IMR-90 (cell line): Measurements from ENCODE around the gene SPAG16. TPM values are rescaled to one million over a fixed set of nuclear protein-coding genes. Genes with fewer than 3 reads are reported as not detected.

Experiments
- ATAC-seq: fragments of 200-7000 bp; cut with Tn5 transposase; 2 replicates; pipeline ENCODE4 v1.9.1; 2020; ENCODE audit warnings: low read depth, mild to moderate bottlenecking, moderate library complexity
- BruUV-seq: library from RNA; stranded (reverse); fragments of 400-500 nt; replicated peaks from 2 replicates; lab custom pipeline; 2021; lab: Mats Ljungman, UMichigan
- CTCF ChIA-PET: fragments of 300-600 bp; formaldehyde crosslinking; extraction: SDS; loops from one replicate; lab custom pipeline; 2021; ENCODE audit warnings: antibody characterized with exemption; lab: Yijun Ruan, JAX
- POLR2A ChIA-PET: fragments of 300-600 bp; sonication (Branson Sonifier 250); formaldehyde crosslinking; loops from one replicate; lab custom pipeline; 2022; ENCODE audit warnings: antibody characterized with exemption; ENCODE audit not compliant: unreplicated experiment; lab: Charles Lee
- DNase-seq: peaks from one replicate; pipeline ENCODE4 v3.0.0; 2013
- H2AFZ ChIP-seq: replicated peaks from 2 replicates; pipeline ENCODE3; 2013; ENCODE audit warnings: low read length, mild to moderate bottlenecking; ENCODE audit not compliant: poor library complexity
- H2AK5ac ChIP-seq: 2 replicates; pipeline ENCODE4 v1.6.1; 2013; ENCODE audit warnings: low read depth, low read length, inconsistent platforms
- H2AK9ac ChIP-seq: replicated peaks from 2 replicates; pipeline ENCODE3; 2013; ENCODE audit warnings: mild to moderate bottlenecking, low read depth, low read length, moderate library complexity; ENCODE audit not compliant: poor library complexity
- H2BK120ac ChIP-seq: 2 replicates; pipeline ENCODE4 v1.6.1; 2013; ENCODE audit warnings: low read depth, low read length, inconsistent platforms
- H2BK15ac ChIP-seq: 3 replicates; pipeline ENCODE4 v1.6.1; 2013; ENCODE audit warnings: low read depth, low read length, inconsistent platforms
- H2BK20ac ChIP-seq: 2 replicates; pipeline ENCODE4 v1.6.1; 2013; ENCODE audit warnings: low read depth, mild to moderate bottlenecking, inconsistent platforms, low read length, moderate library complexity
- H2BK5ac ChIP-seq: 2 replicates; pipeline ENCODE4 v1.6.1; 2013; ENCODE audit warnings: mild to moderate bottlenecking, low read depth, low read length, inconsistent platforms; ENCODE audit not compliant: poor library complexity, severe bottlenecking
- H3K14ac ChIP-seq: replicated peaks from 2 replicates; pipeline ENCODE4 v1.6.1; 2013; ENCODE audit warnings: low read depth, low read length, inconsistent platforms
- H3K18ac ChIP-seq: 2 replicates; pipeline ENCODE4 v1.6.1; 2013; ENCODE audit warnings: low read depth, low read length, control low read depth
- H3K23ac ChIP-seq: 2 replicates; pipeline ENCODE4 v1.6.1; 2013; ENCODE audit warnings: low read depth, low read length, inconsistent platforms
- H3K27ac ChIP-seq: 2 replicates; pipeline ENCODE4 v1.5.1; 2013; ENCODE audit warnings: mild to moderate bottlenecking, control low read depth, low read length; ENCODE audit not compliant: insufficient read depth
- H3K27me3 ChIP-seq: 2 replicates; pipeline ENCODE4 v1.6.1; 2013; ENCODE audit warnings: low read length; ENCODE audit not compliant: control insufficient read depth, insufficient read depth
- H3K36me3 ChIP-seq: 2 replicates; pipeline ENCODE4 v1.6.1; 2013; ENCODE audit warnings: low read length, mixed read lengths; ENCODE audit not compliant: control insufficient read depth, insufficient read depth
- H3K4ac ChIP-seq: 2 replicates; pipeline ENCODE4 v1.6.1; 2013; ENCODE audit warnings: low read depth, low read length, inconsistent platforms
- H3K4me1 ChIP-seq: 2 replicates; pipeline ENCODE4 v1.6.1; 2013; ENCODE audit warnings: low read length, mixed read lengths; ENCODE audit not compliant: control insufficient read depth, insufficient read depth
- H3K4me2 ChIP-seq: 2 replicates; pipeline ENCODE4 v1.6.1; 2013; ENCODE audit warnings: low read depth, mild to moderate bottlenecking, control low read depth, low read length, moderate library complexity
- H3K4me3 ChIP-seq: 2 replicates; pipeline ENCODE4 v1.5.1; 2013; ENCODE audit warnings: low read depth, mild to moderate bottlenecking, control low read depth, low read length, moderate library complexity; ENCODE audit not compliant: insufficient read depth
- H3K56ac ChIP-seq: 2 replicates; pipeline ENCODE4 v1.6.1; 2013; ENCODE audit warnings: low read length, inconsistent platforms; ENCODE audit not compliant: insufficient read depth; ENCODE audit errors: extremely low read depth
- H3K79me1 ChIP-seq, 2 experiments: 2 replicates each; pipeline ENCODE4 v1.6.1; 2013; ENCODE audit warnings: low read length in 2 of 2, inconsistent platforms in 1 of 2, low read depth in 1 of 2
- H3K9ac ChIP-seq: 2 replicates; pipeline ENCODE4 v1.6.1; 2013; ENCODE audit warnings: low read depth, low read length, control low read depth
- H3K9me1 ChIP-seq: 2 replicates; pipeline ENCODE4 v1.6.1; 2013; ENCODE audit warnings: low read length, inconsistent platforms; ENCODE audit not compliant: insufficient read depth
- H3K9me3 ChIP-seq: 2 replicates; pipeline ENCODE4 v1.6.1; 2013; ENCODE audit warnings: low read length; ENCODE audit not compliant: control insufficient read depth, insufficient read depth
- H4K20me1 ChIP-seq: 2 replicates; pipeline ENCODE4 v1.6.1; 2013; ENCODE audit warnings: low read length, inconsistent platforms; ENCODE audit not compliant: insufficient read depth
- H4K5ac ChIP-seq: 2 replicates; pipeline ENCODE4 v1.6.1; 2013; ENCODE audit warnings: mild to moderate bottlenecking, low read depth, low read length, control low read depth
- H4K8ac ChIP-seq, 2 experiments: 2 replicates each; pipeline ENCODE4 v1.6.1; 2013; ENCODE audit warnings: low read depth in 2 of 2, low read length in 2 of 2, control low read depth in 1 of 2, inconsistent platforms in 1 of 2
- H4K91ac ChIP-seq: 2 replicates; pipeline ENCODE4 v1.6.1; 2013; ENCODE audit warnings: low read depth, low read length, inconsistent platforms; ENCODE audit not compliant: insufficient read depth
- RFX5 ChIP-seq: IDR thresholded peaks from 2 replicates; pipeline ENCODE4 v1.8.0; 2012; ENCODE audit warnings: low read depth, mild to moderate bottlenecking, low read length, moderate library complexity
- WGBS, 2 experiments: methylation state at CpG; one replicate each; pipeline versions ENCODE4 v1.1.5 to v1.1.7; 2013; ENCODE audit warnings: missing lambda C conversion rate in 2 of 2; ENCODE audit not compliant: insufficient read length in 1 of 2; ENCODE audit errors: extremely low coverage in 2 of 2; 5-methylcytosine and 5-hydroxymethylcytosine counted together
- dilution Hi-C: fragments of 300-500 bp; cut with HindIII; formaldehyde crosslinking; loops from one replicate; pipeline ENCODE4 v1.14.3; 2018; ENCODE audit warnings: low sequenced_read_pairs; ENCODE audit not compliant: unreplicated experiment
- in situ Hi-C: fragments of 300-500 bp; cut with MboI; formaldehyde crosslinking; loops from 3 replicates; pipeline ENCODE4 v1.14.3; 2019; ENCODE audit warnings: low sequenced_read_pairs, inconsistent platforms, mixed read lengths
- intact Hi-C: fragments of 100-400 bp; cut with micrococcal nuclease; formaldehyde crosslinking; loops from 2 replicates; pipeline ENCODE4 v1.10.0; 2022
- polyA plus RNA-seq, 3 experiments: library from polyadenylated mRNA; depleted of rRNA; stranded (reverse); fragments of >200 nt; gene quantifications; 2 replicates each; pipeline ENCODE4 v1.2.3, GENCODE V29; 2012; ENCODE audit warnings: low replicate concordance in 1 of 3
- total RNA-seq: library from RNA; depleted of rRNA; stranded (reverse); fragments of >200 nt; gene quantifications from 2 replicates; pipeline ENCODE4 v1.2.3, GENCODE V29; 2012

SPAG16 gene
- total and polyA plus RNA-seq, 2 of the 4 experiments (the other 2 are of a cell fraction) = 7.3 to 13.5 TPM

DNA sequence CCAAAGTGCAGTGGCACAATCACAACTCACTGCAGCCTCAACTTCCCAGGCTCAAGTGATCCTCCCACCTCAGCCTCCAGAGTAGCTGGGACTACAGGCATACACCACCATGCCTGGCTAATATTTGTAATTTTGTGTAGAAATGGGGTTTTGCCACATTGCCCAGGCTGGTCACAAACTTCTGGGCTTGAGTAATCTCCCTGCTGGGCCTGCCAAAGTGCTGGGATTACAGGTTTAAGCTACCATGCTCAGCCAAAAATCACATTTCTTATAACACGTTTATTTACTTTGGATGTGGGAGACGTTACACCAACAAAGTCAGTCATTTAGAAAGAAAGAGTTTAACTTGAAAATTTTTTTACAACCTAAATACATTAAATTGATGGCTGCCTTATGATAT is 917.6 kb downstream of the SPAG16 start:
- no peak overlapping the region for H3K4me3 ChIP-seq
- no peak overlapping the region for H2AK5ac ChIP-seq
- no CpG with 5 or more reads among the region's 2 CpGs for WGBS, 2 experiments
- no peak overlapping the region for H3K27ac ChIP-seq
- no peak overlapping the region for H3K14ac ChIP-seq
- no peak overlapping the region for H2AFZ ChIP-seq
- no peak overlapping the region for H3K4ac ChIP-seq
- H2BK15ac ChIP-seq = no peak overlapping the region
- dilution Hi-C loops = no loop called here
- ChIA-PET POLR2A (no interaction called here), CTCF (no interaction called here)
- no peaks in the 10 kb centered on the region for H3K27me3 ChIP-seq
- H4K8ac ChIP-seq = no peak overlapping the region
- DNase-seq = no peak
- no peak overlapping the region for H3K23ac ChIP-seq
- H3K79me1 ChIP-seq = no peaks in the 10 kb centered on the region
- intact Hi-C loops = no loop called here
- H3K18ac ChIP-seq = no peak overlapping the region
- no peak overlapping the region for H3K9ac ChIP-seq
- no peak for TF ChIP-seq RFX5
- H2BK5ac ChIP-seq = no peak overlapping the region
- no TSS peak for BruUV-seq
- H2BK120ac ChIP-seq = no peak overlapping the region
- in situ Hi-C loops = no loop called here
- no peaks in the 10 kb centered on the region for H3K9me1 ChIP-seq
- no peak overlapping the region for H2AK9ac ChIP-seq
- no peak for ATAC-seq
- no peaks in the 10 kb centered on the region for H3K9me3 ChIP-seq
- no peak overlapping the region for H4K5ac ChIP-seq
- H3K4me1 ChIP-seq = no peaks in the 10 kb centered on the region
- H3K56ac ChIP-seq = no peak overlapping the region
- H4K20me1 ChIP-seq = no peaks in the 10 kb centered on the region
- H2BK20ac ChIP-seq = no peak overlapping the region
- H4K91ac ChIP-seq = no peak overlapping the region
- no peak overlapping the region for H3K4me2 ChIP-seq
- H3K36me3 ChIP-seq = no peaks in the 10 kb centered on the region
